Measurements from ENCODE around the gene PPP3R2.

DNA sequence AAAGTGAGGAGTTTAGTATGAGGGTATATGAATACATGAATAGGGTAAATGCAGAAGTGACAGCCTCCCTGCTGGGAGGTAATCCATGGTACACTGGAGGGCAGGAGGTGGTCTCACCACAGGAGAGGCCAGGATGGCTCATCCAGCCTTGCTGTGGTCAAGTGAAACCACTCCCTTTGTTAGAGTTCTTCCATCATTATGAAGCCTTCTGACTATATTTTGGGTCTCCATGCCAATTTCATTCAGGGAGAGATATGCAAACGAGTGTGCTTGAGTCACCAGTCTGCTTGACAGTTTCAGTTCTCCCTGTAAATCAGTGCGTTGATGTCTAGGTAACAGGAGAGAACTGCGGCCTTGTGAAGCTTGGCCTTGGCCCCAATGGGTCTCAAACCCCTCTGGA lies 16.4 kb downstream of the PPP3R2 start:
- TF ChIP-seq EP300 (IDR thresholded peaks at IDR 0.05): no peak
- TF ChIP-seq, protein P1, sequence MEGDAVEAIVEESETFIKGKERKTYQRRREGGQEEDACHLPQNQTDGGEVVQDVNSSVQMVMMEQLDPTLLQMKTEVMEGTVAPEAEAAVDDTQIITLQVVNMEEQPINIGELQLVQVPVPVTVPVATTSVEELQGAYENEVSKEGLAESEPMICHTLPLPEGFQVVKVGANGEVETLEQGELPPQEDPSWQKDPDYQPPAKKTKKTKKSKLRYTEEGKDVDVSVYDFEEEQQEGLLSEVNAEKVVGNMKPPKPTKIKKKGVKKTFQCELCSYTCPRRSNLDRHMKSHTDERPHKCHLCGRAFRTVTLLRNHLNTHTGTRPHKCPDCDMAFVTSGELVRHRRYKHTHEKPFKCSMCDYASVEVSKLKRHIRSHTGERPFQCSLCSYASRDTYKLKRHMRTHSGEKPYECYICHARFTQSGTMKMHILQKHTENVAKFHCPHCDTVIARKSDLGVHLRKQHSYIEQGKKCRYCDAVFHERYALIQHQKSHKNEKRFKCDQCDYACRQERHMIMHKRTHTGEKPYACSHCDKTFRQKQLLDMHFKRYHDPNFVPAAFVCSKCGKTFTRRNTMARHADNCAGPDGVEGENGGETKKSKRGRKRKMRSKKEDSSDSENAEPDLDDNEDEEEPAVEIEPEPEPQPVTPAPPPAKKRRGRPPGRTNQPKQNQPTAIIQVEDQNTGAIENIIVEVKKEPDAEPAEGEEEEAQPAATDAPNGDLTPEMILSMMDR (IDR thresholded peaks at IDR 0.05): no peak
- no peak for TF ChIP-seq POLR2AphosphoS5 (IDR thresholded peaks at IDR 0.05)

All from upper lobe of left lung (tissue), 4 donors.